ENCODE data around the gene AGBL3.

Gene AGBL3

DNA sequence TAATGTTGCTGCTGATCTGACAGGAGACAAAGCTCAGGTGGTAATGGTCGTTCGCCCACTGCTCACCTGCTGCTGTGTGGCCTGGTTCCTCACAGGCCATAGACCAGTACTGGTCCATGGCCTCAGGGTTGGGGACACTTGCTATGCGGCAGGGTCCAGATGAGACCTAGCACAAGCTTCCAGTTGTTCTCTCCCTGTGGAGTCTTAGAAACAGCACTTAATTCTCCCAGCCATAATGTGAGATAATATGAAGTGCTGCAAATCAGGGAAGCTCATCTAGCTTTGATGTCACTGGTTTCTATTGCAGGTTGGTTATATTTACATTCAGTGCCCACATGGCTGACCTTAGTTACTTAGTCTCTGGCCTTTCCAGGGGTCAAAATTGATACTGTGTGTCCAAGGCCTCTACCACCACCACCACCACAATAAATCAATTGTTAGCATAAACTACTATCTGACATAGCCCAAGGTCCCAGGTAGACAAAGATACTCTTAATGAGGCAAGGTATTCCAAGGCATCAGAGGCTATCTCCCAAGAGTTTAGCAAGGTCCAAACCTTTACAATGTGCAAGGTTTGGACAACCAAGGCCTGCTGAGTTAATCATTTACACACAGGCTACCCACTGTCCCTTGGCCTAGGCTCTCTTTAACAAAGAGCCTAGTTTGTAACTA lies 11.0 kb downstream of the AGBL3 start:
- peaks cover 40% of the 10 kb centered on the region for H3K36me3 Mint-ChIP-seq (ENCODE audit: low read depth)
- H3K9me3 Mint-ChIP-seq, result no peaks in the 10 kb centered on the region
- H3K4me3 Mint-ChIP-seq, result no peak overlapping the region
- H3K27me3 Mint-ChIP-seq (ENCODE audit: low read depth, poor library complexity), result no peaks in the 10 kb centered on the region
- TF ChIP-seq, protein P1, sequence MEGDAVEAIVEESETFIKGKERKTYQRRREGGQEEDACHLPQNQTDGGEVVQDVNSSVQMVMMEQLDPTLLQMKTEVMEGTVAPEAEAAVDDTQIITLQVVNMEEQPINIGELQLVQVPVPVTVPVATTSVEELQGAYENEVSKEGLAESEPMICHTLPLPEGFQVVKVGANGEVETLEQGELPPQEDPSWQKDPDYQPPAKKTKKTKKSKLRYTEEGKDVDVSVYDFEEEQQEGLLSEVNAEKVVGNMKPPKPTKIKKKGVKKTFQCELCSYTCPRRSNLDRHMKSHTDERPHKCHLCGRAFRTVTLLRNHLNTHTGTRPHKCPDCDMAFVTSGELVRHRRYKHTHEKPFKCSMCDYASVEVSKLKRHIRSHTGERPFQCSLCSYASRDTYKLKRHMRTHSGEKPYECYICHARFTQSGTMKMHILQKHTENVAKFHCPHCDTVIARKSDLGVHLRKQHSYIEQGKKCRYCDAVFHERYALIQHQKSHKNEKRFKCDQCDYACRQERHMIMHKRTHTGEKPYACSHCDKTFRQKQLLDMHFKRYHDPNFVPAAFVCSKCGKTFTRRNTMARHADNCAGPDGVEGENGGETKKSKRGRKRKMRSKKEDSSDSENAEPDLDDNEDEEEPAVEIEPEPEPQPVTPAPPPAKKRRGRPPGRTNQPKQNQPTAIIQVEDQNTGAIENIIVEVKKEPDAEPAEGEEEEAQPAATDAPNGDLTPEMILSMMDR (IDR thresholded peaks at IDR 0.05), result no peak
- DNase-seq, result no peak
- H3K4me1 Mint-ChIP-seq, result no peaks in the 10 kb centered on the region
- H3K27ac Mint-ChIP-seq, result no peak overlapping the region

DNA sequence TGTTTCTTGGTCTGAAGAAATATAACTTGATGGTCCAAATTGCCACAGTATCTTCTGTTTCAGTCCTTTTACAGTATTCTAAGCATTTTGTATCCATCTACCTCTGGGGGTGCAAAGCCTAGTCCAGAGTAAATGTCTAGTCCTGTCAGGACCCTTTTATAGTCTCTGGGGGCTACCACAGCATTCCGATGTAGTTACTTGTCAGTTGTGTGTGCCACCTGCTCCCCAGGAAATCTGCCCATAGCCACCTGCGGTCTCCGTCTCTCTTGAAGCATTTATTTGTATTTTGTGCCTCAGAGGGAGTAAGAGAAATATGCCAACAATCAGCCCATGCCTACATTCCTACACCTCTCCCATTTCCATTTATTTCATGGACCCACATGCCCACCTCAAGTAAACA lies 12.8 kb downstream of the AGBL3 start:
- Mint-ChIP-seq H3K27ac (no peak overlapping the region), H3K27me3 (ENCODE audit: low read depth, poor library complexity) (no peaks in the 10 kb centered on the region), H3K4me1 (no peaks in the 10 kb centered on the region), H3K9me3 (no peaks in the 10 kb centered on the region), H3K36me3 (ENCODE audit: low read depth) (peaks cover 32% of the 10 kb centered on the region), H3K4me3 (no peak overlapping the region)
- no peak for DNase-seq
- TF ChIP-seq, protein P1 (IDR thresholded peaks at IDR 0.05), result no peak

DNA sequence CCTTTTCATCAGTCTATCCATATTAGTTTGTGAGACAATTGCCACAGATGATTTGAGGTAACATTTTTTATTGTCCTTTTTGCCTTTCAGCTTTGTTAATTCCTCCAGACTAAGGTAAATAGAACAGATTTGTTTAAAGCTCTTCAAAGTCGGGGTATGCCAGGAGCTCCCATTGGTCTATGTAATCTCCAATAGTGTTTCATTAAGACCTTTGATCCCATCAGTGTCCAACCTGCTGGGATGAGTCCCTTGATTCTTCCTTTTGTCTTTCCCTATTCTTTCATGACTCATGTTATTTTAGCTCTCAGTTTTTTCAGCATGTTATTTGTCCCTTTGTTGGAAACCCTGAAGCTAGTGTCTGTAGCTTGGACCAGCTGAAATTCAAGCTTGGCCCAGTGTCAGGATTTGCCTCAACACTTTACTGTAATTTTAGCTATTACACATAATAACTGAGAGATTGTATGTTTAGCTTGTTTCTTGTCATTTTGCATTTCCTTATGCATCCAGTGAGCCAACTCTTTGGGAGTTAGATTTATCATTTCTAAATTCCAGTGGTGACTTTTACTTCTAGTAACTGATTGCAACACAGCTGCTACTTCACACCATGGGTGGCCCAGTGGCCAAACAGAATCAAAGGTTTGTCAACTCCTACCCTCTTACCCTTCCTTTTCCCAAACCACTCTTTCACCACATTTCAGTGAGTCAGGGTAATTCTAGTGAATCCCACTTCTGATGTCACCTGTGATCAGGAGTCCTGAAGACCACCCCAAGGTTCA lies 15.3 kb downstream of the AGBL3 start:
- Mint-ChIP-seq H3K27ac (no peak overlapping the region), H3K4me3 (no peak overlapping the region), H3K9me3 (no peaks in the 10 kb centered on the region), H3K36me3 (ENCODE audit: low read depth) (peaks cover 19% of the 10 kb centered on the region), H3K27me3 (ENCODE audit: low read depth, poor library complexity) (no peaks in the 10 kb centered on the region), H3K4me1 (no peaks in the 10 kb centered on the region)
- TF ChIP-seq, protein P1 (IDR thresholded peaks at IDR 0.05), result no peak
- DNase-seq, result no peak

DNA sequence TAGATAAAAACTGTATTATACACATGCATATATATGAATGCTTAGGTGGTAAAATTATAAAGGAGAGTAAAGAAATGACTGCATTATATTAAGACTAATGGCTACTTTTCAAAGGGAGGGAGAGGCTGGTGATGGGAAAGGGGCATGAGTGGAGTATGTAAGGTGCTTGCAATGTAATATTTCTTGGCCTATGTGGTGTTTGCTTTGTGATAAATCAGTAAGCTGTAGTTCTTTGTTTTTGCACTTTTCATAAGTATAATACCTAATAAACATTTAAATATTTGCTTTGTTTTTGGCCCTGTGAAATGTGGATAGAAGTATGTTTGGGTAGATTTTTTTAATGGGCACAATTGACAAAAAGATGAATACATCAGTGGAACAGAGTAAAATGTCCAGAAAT lies 25.9 kb downstream of the AGBL3 start:
- no peaks in the 10 kb centered on the region for H3K36me3 Mint-ChIP-seq (ENCODE audit: low read depth)
- H3K4me3 Mint-ChIP-seq, result no peak overlapping the region

GRCh38 chr7:135023622-135024021 lies 37.3 kb downstream of the AGBL3 start:
- no peaks in the 10 kb centered on the region for H3K27me3 Mint-ChIP-seq (ENCODE audit: low read depth, poor library complexity)
- no peak for DNase-seq
- no peaks in the 10 kb centered on the region for H3K4me1 Mint-ChIP-seq
- H3K36me3 Mint-ChIP-seq (ENCODE audit: low read depth), result no peaks in the 10 kb centered on the region
- peaks cover 29% of the 10 kb centered on the region for H3K9me3 Mint-ChIP-seq
- no peak overlapping the region for H3K4me3 Mint-ChIP-seq
- TF ChIP-seq, protein P1 (IDR thresholded peaks at IDR 0.05), result no peak
- no peak overlapping the region for H3K27ac Mint-ChIP-seq

More for the DNA sequence above, 25.9 kb downstream of the AGBL3 start:
- Mint-ChIP-seq H3K27me3 (ENCODE audit: low read depth, poor library complexity) (no peaks in the 10 kb centered on the region), H3K4me1 (no peaks in the 10 kb centered on the region), H3K27ac (no peak overlapping the region), H3K9me3 (peaks cover 9% of the 10 kb centered on the region)
- DNase-seq, result no peak
- TF ChIP-seq, protein P1 (IDR thresholded peaks at IDR 0.05), result no peak

Measured in nephron progenitor cell (in vitro differentiated cells).